ENCODE measurements around the gene RTTN.

RTTN gene

GRCh38 chr18:70069965-70070364 is 135.5 kb downstream of the RTTN start:
- no peak for DNase-seq

DNA sequence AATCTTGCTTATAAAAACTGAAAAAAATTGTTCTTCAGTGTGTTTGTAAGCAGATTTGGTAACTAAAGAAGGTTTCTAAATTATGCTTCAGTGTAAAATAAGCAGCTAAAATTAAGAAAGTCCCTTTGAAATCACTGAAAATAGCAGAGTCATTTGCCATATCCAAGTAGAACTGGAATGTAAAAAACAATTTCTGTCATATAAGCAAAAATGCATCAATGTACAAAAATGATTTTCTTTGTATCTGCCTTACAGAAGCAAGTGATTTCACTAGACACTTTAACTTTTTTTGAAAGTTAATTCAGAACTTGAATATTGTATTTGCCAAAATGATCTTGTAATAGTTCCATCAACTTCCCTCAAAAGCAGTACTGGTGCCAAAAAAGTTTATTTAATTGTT is 136.1 kb downstream of the RTTN start:
- no peak for DNase-seq

DNA sequence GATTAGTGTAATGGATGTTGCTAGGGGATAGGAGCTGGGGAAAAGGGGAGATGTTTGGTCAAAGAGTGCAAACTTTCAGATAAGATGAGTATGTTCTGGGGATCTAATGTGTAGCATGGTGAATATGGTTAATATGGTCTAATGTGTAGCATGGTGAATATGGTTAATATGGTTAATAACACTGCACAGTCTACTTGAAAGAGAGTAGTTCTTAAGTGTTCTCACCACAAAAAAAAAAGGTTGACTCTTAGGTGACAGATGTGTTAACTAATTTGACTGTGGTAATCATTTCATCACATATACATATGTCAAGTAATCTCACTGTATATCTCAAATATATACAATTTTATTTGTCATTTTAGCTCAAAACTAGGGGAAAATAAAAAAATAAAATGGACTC is 136.5 kb downstream of the RTTN start:
- no peak for DNase-seq

GRCh38 chr18:70059684-70060083 is 145.8 kb downstream of the RTTN start:
- no peak for DNase-seq

DNA sequence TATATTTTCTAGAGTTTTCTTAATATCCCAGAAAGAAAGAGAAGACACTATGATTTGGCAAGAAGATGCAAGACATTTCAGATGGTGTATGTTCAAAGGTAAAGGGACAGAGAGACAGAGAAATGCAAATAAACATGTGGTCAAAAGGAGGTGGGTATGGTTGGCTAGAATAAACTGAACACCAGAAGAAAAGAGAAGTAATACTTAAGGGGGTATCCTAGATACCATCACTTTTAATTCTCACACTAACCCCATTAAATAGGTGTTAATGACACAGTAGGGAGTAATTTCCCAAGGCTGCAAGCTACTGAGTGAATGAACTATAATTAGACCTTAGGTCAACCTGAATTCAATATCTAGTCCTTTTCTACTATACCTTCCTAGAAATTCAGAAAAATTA is 146.6 kb downstream of the RTTN start:
- DNase-seq, result no peak

- DNase-seq, result no peak
These were observed 157.4 kb downstream of the RTTN start for GRCh38 chr18:70047931-70048603.

- no peak for DNase-seq
These were observed 158.7 kb downstream of the RTTN start for GRCh38 chr18:70046796-70047195.

GRCh38 chr18:70046207-70046606 is 159.3 kb downstream of the RTTN start:
- DNase-seq, result no peak

DNA sequence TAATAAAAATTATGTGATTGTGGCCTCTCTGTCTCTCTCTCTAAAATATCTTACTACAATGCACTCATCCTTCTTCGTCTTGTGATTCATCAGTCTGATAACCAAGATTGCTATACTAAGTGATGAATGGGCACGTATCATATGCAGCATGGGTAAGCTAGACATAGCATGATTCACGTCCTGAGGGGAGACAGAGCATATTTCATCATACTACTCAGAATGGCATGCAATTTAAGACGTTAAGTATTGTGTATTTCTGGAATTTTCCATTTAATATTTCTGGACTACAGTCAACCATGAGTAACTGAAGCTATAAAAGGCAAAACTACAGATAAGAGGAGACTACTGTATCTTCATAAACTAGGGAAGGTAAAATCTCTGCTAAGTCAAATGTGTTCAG is 160.9 kb downstream of the RTTN start:
- DNase-seq, result no peak

DNA sequence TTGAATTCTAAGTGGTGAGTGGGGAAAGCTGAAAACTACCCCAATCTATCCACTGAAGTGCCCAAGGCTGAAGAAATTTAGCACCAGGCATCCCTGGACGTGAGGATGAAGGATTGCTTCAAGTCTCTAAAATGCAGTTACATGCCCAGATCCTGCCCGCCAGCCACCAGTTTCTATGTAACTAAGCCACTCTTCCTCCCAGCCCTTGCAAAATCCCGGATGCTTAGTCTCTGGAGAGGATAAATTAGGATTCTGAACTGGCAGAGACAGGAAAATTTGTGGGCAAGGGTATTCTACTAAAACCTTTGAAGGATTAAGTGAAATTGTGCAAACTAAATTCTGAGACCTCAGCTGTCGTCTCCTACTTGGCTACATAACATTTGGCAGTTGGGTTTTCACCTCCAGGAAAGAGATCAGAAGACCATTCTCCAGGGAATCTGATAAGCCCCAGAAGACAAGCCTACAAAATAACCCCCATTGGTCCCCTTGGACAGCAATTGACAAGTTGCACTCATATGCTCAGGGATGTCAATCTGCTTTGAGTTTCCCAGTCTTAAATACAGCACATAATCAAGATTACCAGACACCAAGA is 163.9 kb downstream of the RTTN start:
- no peak for DNase-seq

- no peak for DNase-seq
These were observed 166.3 kb downstream of the RTTN start for GRCh38 chr18:70039186-70039585.

DNA sequence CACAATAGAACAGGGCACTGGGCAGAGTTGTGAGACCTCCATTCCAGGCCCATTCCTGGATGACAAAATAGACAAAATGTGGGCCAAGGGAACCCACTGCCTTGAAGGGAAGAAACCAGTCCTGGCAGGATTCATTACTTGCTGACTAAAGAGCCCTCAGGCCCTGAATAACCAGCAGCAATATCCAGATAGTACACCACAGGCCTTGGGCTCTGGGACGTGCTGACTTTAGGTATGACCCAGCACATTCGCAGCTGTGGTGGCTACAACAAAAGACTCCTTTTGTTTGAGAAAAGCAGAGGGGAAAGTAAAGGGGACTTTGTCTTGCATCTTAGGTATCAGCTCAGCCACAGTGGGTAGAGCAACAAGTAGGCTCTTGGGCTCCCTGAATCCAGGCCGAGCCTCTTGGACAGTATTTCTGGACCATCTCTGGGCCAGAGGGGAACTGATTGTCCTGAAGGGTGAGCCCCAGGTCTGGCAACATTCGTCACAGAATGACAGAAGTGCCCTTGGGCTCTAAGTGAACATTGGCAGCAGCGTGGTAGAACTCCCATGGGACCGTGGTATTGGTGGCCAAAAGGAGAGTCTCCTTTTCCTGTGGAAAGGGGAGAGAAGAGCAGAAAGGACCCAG is 167.9 kb downstream of the RTTN start:
- no peak for DNase-seq

DNA sequence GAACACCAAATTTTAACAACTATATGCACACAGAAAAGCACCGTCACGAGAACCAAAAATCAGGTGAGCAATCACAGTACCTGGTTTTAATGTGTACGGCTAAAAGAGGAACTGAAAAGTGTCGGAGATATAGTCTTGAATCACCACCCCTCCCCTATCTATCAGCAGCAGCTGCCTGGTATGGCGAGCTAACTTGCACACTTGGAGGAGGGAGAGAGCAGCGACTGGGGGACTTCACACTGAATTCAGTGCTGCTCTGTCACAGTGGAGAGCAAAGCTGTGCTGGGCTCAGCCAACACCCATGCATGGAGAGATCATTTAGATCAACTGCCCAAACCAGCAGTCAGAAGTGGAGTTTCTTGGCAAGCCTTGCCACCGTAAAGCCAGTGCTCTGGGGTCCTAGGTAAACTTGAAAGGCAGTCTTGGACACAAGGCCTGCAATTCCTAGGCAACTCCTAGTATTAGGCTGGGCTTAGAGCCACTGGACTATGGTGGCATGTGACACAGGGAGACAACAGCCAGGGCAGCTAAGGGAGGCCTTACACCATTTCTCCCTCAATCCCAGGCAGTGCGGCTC is 168.6 kb downstream of the RTTN start:
- DNase-seq, result peak; percentile 1

DNA sequence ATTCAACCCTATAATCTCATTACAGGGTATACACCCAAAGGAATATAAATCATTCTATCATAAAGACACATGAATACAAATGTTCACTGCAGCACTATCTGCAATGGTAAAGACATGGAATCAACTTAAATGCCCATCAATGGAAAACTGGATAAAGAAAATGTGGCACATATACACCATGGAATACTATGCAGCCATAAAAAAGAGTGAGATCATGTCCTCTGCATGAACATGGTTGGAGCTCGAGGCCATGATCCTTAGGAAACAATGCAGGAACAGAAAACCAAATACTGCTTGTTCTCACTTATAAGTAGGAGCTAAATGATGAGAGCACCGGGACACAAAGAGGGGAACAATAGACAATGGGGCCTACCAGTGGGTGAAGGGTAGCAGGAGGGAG is 169.3 kb downstream of the RTTN start:
- DNase-seq, result no peak

DNA sequence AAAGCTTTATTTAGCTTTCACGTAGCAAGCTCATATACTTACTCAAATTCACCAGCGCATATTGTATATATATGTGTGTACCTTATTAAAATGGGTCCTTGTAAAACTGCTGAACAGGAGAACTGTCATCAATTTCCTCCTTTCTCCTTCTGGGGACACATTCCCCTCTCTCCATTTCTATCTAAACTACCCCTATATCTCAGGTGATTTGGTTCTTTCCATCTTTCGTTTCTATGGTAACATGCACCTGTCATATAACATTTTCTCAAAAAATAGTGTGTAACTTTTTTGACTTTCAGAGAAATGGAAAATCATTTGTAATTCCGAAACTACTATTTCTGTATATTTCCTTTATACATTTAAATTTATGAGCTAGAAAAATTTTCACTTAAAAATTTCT is 174.3 kb downstream of the RTTN start:
- DNase-seq, result no peak

- no peak for DNase-seq
These were observed 174.8 kb downstream of the RTTN start for GRCh38 chr18:70030728-70031127.

- DNase-seq, result no peak
These were observed 176.3 kb downstream of the RTTN start for GRCh38 chr18:70029163-70029562.

DNA sequence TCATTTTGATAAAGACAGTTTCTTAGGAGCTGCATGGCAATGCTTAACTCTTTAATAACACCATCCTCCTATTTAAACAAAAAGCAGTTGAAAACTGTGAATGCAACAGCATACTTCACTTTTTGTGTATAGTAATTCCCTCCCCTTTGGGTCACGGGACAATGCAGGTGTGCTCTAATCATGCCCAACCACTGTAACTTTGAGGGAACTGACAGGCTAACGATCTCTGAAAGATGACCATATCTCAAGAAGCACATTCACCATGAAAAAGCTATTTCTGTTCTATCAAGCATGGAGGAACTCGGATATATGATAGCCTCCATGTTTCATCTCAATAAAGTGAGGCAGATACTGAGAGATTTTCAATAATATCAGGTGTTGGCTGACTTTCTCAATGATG is 176.8 kb downstream of the RTTN start:
- no peak for DNase-seq

DNA sequence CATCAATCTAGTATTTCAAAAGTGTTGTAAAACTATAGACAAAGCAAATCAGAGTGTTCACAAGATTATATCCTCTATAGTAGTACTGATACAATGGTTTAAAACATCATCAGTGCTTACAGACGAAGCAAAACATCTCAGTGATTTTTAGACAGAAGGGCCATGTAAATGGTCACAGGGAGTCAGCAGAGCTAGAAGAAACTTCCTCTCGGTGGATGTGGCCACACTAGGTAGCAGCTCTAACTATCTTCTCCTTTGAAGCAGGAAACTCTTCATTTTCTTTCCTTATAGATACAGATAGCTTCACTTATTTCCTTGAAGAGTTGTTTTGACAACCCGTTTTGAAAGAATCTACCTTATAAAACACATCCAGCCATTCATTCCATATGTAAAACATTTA is 177.4 kb downstream of the RTTN start:
- DNase-seq, result no peak

GRCh38 chr18:70025580-70025979 is 179.9 kb downstream of the RTTN start:
- DNase-seq, result no peak

- DNase-seq, result no peak
These were observed 180.7 kb downstream of the RTTN start for GRCh38 chr18:70024829-70025228.

GRCh38 chr18:70024093-70024492 is 181.4 kb downstream of the RTTN start:
- DNase-seq, result no peak

- DNase-seq, result no peak
These were observed 182.9 kb downstream of the RTTN start for GRCh38 chr18:70022636-70023035.

DNA sequence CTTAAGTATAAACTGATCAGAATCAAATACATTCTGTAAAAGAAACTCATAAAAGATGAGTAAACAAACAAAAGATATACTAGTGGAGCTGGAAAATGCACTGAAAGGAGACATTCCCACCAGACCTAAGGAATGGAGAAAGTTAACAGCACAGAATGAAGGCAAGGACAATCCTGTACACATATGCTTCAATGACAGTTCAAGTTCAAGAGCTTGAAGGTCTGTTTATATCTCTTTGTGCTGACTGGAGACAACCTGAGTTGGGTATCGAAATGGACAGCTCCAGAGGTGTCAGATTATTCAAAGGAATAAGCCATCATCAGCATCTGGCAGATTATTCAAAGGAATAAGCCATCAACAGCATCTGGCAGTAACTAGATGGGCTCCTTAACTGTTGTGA is 184.0 kb downstream of the RTTN start:
- no peak for DNase-seq

Measured in CD4-positive, alpha-beta T cell treated with Interferon gamma for 1 hour (primary cell).